MM.1S (cell line): ENCODE data around the gene TRAK2.

Experiments used
- CTCF ChIP-seq: fragments of 300-600 bp; sonication (generic); IDR thresholded peaks from 2 replicates; pipeline ENCODE4 v1.5.1; 2016; ENCODE audit warnings: antibody characterized with exemption, low read length, mixed read lengths
- EZH2 ChIP-seq: fragments of 300-600 bp; sonication (generic); optimal IDR thresholded peaks from 2 replicates; pipeline ENCODE3; 2017; ENCODE audit warnings: low read depth, mild to moderate bottlenecking, antibody characterized with exemption, low read length, mixed read lengths

GRCh38 chr2:201348758-201349157 lies 102.5 kb downstream of the TRAK2 start:
- TF ChIP-seq EZH2 (no peak), CTCF (no peak)
